PC-9 (cell line): ENCODE measurements around the gene PLEKHF1. TPM values are rescaled to one million over a fixed set of nuclear protein-coding genes. Genes with fewer than 3 reads are reported as not detected.

Experiments used
- BruUV-seq: library from RNA; stranded (reverse); fragments of 400-500 nt; replicated peaks from 2 replicates; lab custom pipeline; 2021; lab: Mats Ljungman, UMichigan
- CTCF ChIA-PET: fragments of 300-600 bp; sonication (Branson Sonifier 250); formaldehyde crosslinking; loops from one replicate; lab custom pipeline; 2022; ENCODE audit warnings: antibody characterized with exemption; lab: Charles Lee
- POLR2A ChIA-PET: fragments of 300-600 bp; sonication (Branson Sonifier 250); formaldehyde crosslinking; loops from one replicate; lab custom pipeline; 2022; ENCODE audit warnings: antibody characterized with exemption; ENCODE audit not compliant: unreplicated experiment; lab: Charles Lee
- DNase-seq, 2 experiments: peaks; one replicate each; pipeline versions ENCODE4 v3.0.0 to v3.0.0-alpha.2; 2015 to 2022; ENCODE audit warnings: mixed read lengths in 1 of 2
- H2AFZ ChIP-seq: fragments of 200-600 bp; sonication (generic); 2 replicates; pipeline ENCODE4 v1.8.1; 2017; ENCODE audit warnings: antibody characterized with exemption
- H3F3A ChIP-seq: fragments of 200-600 bp; sonication (generic); 2 replicates; pipeline ENCODE4 v1.8.1; 2017; ENCODE audit warnings: antibody characterized with exemption, mild to moderate bottlenecking, low read depth; ENCODE audit not compliant: insufficient read depth
- H3K27ac ChIP-seq: fragments of 200-600 bp; sonication (generic); 2 replicates; pipeline ENCODE4 v1.6.1; 2016; ENCODE audit warnings: mixed run types
- H3K27me3 ChIP-seq: fragments of 200-600 bp; sonication (generic); 2 replicates; pipeline ENCODE4 v1.6.1; 2016; ENCODE audit warnings: low read depth, mixed run types; ENCODE audit not compliant: insufficient read depth
- H3K36me3 ChIP-seq: fragments of 200-600 bp; sonication (generic); 2 replicates; pipeline ENCODE4 v1.6.1; 2016; ENCODE audit warnings: low read depth, mixed run types
- H3K4me1 ChIP-seq: fragments of 200-600 bp; sonication (generic); replicated peaks from 2 replicates; pipeline ENCODE4 v1.6.1; 2016; ENCODE audit warnings: mixed run types; ENCODE audit not compliant: insufficient read depth
- H3K4me2 ChIP-seq: fragments of 200-600 bp; sonication (generic); 2 replicates; pipeline ENCODE4 v1.6.1; 2017; ENCODE audit warnings: mixed run types
- H3K4me3 ChIP-seq: fragments of 200-600 bp; sonication (generic); 2 replicates; pipeline ENCODE4 v1.6.1; 2016; ENCODE audit warnings: mixed run types
- H3K79me2 ChIP-seq: fragments of 200-600 bp; sonication (generic); 2 replicates; pipeline ENCODE4 v1.6.1; 2017; ENCODE audit warnings: low read depth, mixed run types
- H3K9me2 ChIP-seq: fragments of 200-600 bp; sonication (generic); 2 replicates; pipeline ENCODE4 v1.8.1; 2017; ENCODE audit warnings: mild to moderate bottlenecking; ENCODE audit not compliant: insufficient read depth
- H3K9me3 ChIP-seq: fragments of 200-600 bp; sonication (generic); 2 replicates; pipeline ENCODE4 v1.8.1; 2016; ENCODE audit warnings: low read depth; ENCODE audit not compliant: insufficient read depth
- H4K20me1 ChIP-seq: fragments of 200-600 bp; sonication (generic); 2 replicates; pipeline ENCODE4 v1.8.1; 2017; ENCODE audit not compliant: insufficient read depth
- EZH2 ChIP-seq: fragments of 200-600 bp; sonication (generic); IDR thresholded peaks from 2 replicates; pipeline ENCODE4 v1.8.0; 2017; ENCODE audit warnings: antibody characterized with exemption, low read depth
- intact Hi-C: fragments of 100-400 bp; cut with micrococcal nuclease; formaldehyde crosslinking; loops from one replicate; pipeline ENCODE4 v1.10.0; 2022; ENCODE audit not compliant: unreplicated experiment
- total RNA-seq: library from RNA; stranded (reverse); gene quantifications from 2 replicates; pipeline ENCODE4 v1.2.3, GENCODE V29; 2021
- TF ChIP-seq, protein P1 (sequence below): fragments of 200-600 bp; sonication (generic); conservative IDR thresholded peaks from 2 replicates; pipeline ENCODE4 v1.6.1; 2017; ENCODE audit warnings: mixed run types, antibody characterized with exemption, mild to moderate bottlenecking, moderate library complexity

PLEKHF1 gene
- total RNA-seq, 1 experiment from 2014 or later: 16.0 TPM

DNA sequence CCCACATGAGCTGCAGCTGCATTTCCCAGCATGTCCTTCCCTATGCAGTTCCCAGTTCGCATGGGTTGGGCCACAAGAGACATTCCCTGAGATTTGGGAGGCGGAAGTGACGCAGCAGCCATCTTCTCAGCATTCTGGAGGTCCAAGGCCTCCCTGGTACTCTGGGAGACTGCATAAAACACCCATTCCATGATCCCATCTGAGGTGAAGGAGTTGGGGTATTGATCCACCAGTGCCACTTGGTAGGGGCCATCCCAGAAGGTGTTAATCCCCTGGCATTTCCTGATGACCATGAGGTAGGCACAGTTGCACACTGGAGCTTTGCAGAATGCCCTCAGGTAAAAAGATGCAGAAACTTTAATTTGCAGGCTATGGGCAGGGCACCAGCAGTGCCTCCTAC, 33.8 kb upstream of the PLEKHF1 start:
- Histone ChIP-seq H3K27me3 (no peaks in the 10 kb centered on the region), H3K9me3 (no peaks in the 10 kb centered on the region), H4K20me1 (no peaks in the 10 kb centered on the region), H2AFZ (no peak overlapping the region), H3K36me3 (no peaks in the 10 kb centered on the region), H3K4me2 (no peak overlapping the region), H3F3A (no peaks in the 10 kb centered on the region), H3K4me1 (no peaks in the 10 kb centered on the region), H3K9me2 (no peaks in the 10 kb centered on the region), H3K79me2 (no peaks in the 10 kb centered on the region), H3K4me3 (no peak overlapping the region), H3K27ac (no peak overlapping the region)
- BruUV-seq: no TSS peak
- intact Hi-C loops: no loop called here
- ChIA-PET POLR2A (interaction anchor here (0.7 kb wide), 1 partner anchor 105 kb away, joined by 3 read pairs; no protein-coding TSS in a partner anchor), CTCF (no interaction called here)
- TF ChIP-seq, protein P1, sequence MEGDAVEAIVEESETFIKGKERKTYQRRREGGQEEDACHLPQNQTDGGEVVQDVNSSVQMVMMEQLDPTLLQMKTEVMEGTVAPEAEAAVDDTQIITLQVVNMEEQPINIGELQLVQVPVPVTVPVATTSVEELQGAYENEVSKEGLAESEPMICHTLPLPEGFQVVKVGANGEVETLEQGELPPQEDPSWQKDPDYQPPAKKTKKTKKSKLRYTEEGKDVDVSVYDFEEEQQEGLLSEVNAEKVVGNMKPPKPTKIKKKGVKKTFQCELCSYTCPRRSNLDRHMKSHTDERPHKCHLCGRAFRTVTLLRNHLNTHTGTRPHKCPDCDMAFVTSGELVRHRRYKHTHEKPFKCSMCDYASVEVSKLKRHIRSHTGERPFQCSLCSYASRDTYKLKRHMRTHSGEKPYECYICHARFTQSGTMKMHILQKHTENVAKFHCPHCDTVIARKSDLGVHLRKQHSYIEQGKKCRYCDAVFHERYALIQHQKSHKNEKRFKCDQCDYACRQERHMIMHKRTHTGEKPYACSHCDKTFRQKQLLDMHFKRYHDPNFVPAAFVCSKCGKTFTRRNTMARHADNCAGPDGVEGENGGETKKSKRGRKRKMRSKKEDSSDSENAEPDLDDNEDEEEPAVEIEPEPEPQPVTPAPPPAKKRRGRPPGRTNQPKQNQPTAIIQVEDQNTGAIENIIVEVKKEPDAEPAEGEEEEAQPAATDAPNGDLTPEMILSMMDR: no peak
- no peak for TF ChIP-seq EZH2
- DNase-seq: no peak

DNA sequence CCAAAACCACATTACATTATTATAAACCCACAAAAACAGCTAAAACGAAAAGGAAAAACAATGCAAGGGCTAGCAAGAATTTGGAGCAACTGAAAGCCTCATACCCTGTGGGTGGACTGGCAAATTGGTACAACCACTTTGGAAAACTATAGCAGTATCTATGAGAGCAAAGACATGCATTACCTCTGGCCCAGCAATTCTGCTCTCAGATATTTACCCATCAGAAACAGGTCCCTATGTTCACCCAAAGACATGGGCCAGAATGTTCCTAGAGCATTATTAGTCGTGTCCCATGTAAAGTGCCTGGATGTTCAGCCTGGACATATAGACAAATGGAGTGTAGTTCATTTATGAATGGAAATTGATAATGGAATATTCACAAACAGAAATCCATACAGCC, 31.3 kb upstream of the PLEKHF1 start:
- H3K4me1 ChIP-seq: no peaks in the 10 kb centered on the region
- H3K9me2 ChIP-seq: no peaks in the 10 kb centered on the region
- no peak overlapping the region for H3K4me3 ChIP-seq
- BruUV-seq: no TSS peak
- H3K36me3 ChIP-seq: no peaks in the 10 kb centered on the region
- POLR2A ChIA-PET: no interaction called here
- no peak overlapping the region for H3K4me2 ChIP-seq
- no peaks in the 10 kb centered on the region for H3K9me3 ChIP-seq
- no peaks in the 10 kb centered on the region for H3K27me3 ChIP-seq
- no peaks in the 10 kb centered on the region for H3F3A ChIP-seq
- intact Hi-C loops: no loop called here
- H4K20me1 ChIP-seq: no peaks in the 10 kb centered on the region
- H3K27ac ChIP-seq: no peak overlapping the region
- TF ChIP-seq, protein P1: no peak
- no peak for TF ChIP-seq EZH2
- DNase-seq: no peak
- H2AFZ ChIP-seq: no peak overlapping the region
- CTCF ChIA-PET: no interaction called here
- no peaks in the 10 kb centered on the region for H3K79me2 ChIP-seq

DNA sequence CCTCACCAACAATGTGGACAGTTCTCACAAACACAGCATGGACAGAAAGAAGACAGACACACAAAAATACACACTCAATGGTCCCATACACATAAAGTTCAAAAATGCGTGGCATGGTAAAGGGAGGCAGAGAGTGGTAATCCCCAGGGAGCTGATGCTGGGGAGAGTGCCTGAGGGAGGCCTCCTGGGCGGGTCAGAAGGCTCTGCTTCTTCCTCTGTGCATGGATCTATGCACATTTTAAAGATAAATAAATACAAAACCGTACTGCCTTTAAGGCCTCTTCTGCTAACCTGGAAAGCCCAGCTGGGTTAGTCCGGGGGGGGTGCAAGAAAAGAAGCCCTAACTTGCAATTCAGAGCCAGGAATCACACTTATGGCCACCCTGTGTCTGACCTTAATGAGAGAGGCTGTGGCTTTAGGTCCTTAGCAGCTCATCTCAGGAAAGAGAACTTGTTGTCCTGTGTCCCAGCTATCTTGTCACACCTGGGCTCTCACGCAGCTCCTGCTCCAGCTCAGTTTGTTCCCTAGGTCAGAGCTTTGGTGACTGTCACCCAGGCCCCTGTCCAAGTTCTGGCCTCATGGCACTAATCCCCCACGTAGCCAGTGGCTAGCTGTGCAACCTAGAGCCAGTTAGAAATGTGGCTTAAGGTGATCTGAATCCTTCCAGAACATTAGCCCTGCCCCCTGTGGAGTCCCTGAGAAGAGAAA, 30.7 kb upstream of the PLEKHF1 start:
- no TSS peak for BruUV-seq
- Histone ChIP-seq H3K9me2 (no peaks in the 10 kb centered on the region), H3K4me2 (no peak overlapping the region), H3K27me3 (no peaks in the 10 kb centered on the region), H4K20me1 (no peaks in the 10 kb centered on the region), H3F3A (no peaks in the 10 kb centered on the region), H3K27ac (no peak overlapping the region), H3K4me1 (no peaks in the 10 kb centered on the region), H3K36me3 (no peaks in the 10 kb centered on the region), H2AFZ (no peak overlapping the region), H3K79me2 (no peaks in the 10 kb centered on the region), H3K9me3 (no peaks in the 10 kb centered on the region), H3K4me3 (no peak overlapping the region)
- TF ChIP-seq, protein P1: no peak
- TF ChIP-seq EZH2: no peak
- CTCF ChIA-PET: interaction anchor here (0.6 kb wide), 1 partner anchor 240 kb away, joined by 5 read pairs; no protein-coding TSS in a partner anchor
- DNase-seq: no peak
- intact Hi-C loops: no loop called here
- POLR2A ChIA-PET: no interaction called here
